HG03460 (cell line): Measurements from ENCODE around the gene PDZD2.
"Not testable (repeated sequence)": the region's sequence is repeated elsewhere in the genome, so short reads cannot be mapped to it uniquely, and the experiment has no call there.

Experiments used
- ATAC-seq: cut with Tn5 transposase; IDR thresholded peaks from one replicate; pipeline ENCODE4 v1.9.1; 2021; ENCODE audit not compliant: unreplicated experiment

PDZD2 gene

DNA sequence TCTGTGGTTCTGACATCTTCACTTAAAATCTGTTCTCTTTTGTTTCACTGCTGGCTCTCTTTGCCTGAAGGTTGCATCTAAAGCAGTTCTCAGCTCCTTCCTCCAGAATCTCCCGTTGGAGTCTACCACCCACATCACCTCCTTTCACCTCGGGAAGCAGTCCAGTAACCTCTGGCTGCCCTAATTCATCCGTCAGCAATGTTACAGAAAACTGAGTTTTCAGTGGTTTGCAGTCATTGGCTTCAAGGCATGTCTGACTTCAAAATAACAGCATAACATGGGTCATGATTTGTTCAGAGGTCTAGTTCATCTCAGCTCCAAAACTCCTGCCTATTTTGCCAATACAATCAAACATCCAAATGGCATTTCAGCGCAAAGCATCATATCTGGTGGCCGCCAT lies 427.5 kb downstream of the PDZD2 start:
- ATAC-seq, result no peak

DNA sequence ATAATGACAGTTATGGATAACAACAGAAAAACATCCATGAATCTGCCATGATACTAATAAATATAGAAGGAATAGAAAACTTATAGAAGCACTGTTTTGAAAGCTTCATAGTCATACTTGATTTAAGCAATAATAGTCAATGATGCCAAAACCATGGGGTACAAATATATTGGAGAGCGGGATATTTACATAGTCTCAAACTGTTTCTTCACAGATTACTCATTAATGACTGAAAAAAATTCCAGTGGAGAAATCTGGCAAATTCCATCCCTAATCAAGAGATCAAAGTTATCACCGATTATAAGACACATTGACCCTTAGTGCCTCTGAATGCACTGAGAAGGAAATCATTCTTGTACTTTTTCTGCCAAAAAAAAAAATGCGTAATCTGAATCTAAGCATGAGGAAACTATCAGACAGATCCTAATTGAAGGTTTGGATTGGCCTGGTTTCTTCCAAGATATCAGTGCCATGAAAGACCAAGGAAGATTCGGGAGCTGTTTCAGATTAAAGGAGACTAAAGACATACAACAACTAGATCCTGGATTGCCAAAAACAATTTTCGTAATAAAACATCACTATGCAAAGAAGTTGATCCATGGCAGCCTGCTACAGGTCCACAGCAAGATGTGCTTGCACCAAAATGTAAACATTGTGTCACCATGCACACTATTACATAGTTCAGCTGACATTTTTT lies 429.0 kb downstream of the PDZD2 start:
- no peak for ATAC-seq

DNA sequence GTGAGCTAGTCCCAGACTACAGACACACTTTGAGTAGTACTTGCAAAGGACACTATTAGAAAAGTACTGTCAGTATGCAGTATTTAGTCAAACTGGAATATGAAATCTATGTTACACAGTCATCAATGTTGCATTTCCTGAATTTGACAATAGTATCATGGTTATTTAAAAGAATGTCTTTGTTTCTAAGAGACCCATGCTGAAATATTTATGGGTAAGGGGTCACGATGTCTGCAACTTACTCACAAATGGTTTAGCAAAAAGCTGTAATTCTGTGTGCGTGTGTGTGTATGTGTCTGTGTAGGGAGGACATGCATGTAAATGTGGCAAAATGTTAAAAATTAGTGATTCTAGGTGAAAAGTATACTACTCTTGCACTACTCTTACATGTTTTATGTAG lies 429.6 kb downstream of the PDZD2 start:
- ATAC-seq, result no peak

DNA sequence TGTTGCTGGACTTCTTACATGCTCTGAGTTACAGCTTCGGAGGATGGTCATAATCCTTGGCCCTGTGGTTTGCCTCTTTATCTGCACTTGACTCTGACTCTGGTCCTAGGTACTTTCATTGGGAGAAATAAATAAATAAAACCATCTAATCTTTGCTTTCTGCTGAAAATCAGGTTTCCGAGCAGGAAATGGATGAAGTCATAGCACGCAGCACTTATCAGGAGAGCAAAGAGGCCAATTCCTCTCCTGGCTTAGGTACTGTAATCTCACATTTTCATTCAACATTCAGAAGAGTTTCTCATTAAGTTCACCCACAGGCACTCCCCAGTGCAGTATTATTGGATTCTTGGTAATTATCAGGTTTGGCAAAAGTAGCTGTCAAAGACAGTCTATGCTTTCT lies 430.5 kb downstream of the PDZD2 start:
- no peak for ATAC-seq

DNA sequence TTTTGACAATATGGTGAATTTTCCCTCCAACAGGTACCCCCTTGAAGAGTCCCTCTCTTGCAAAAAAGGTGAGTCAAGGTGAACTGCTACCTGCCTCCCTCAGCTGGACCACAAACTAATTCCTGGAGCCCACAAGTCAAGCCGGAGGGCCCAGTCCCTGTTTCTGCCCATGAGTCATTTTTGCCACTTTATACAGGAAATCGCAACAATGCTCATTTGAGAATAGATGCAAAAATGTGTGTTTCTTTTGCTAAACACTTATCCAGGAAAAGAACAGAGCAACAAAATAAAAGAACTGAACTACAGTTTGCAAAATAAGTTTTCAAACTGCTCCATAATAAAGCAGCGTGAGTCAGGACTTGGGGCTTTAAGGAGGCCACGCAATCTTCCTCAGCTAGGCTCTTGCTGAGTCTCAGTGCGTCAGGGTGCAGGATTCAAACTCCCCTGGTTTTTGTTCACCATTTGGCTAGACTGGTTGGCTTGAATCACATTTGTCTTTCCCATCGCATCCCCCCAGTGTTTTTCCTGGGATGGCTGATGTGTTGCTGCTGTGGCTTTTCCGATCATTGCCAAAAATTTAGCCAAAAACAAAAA lies 432.5 kb downstream of the PDZD2 start:
- no peak for ATAC-seq

DNA sequence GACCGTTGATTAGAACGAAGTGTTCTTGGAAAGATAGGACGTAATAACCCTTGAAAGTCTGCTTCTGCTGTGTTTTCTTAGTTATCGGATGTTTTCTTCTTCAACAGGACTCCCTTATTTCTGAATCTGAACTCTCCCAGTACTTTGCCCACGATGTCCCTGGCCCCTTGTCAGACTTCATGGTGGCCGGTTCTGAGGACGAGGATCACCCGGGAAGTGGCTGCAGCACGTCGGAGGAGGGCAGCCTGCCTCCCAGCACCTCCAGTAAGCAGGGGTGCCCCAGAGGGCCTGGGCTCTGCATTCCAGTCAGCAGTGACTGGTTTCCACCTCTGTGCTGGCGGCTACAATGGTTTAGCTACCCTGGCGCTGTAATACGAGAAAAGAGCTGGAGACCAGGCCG lies 433.1 kb downstream of the PDZD2 start:
- ATAC-seq, result no peak

DNA sequence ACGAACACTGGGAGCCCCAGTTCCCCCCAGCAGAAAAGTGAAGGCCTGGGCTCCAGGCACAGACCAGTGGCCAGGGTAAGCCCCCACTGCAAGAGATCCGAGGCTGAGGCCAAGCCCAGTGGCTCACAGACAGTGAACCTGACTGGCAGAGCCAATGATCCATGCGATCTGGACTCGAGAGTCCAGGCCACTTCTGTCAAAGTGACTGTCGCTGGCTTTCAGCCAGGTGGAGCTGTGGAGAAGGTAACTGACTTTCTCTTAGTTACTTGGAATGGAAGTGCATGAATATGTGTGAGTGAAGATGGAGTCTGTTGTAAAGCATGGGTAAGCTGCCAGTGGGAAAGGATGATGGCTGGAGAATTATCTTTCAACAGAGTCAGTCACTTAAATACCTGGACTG lies 435.5 kb downstream of the PDZD2 start:
- no peak for ATAC-seq

DNA sequence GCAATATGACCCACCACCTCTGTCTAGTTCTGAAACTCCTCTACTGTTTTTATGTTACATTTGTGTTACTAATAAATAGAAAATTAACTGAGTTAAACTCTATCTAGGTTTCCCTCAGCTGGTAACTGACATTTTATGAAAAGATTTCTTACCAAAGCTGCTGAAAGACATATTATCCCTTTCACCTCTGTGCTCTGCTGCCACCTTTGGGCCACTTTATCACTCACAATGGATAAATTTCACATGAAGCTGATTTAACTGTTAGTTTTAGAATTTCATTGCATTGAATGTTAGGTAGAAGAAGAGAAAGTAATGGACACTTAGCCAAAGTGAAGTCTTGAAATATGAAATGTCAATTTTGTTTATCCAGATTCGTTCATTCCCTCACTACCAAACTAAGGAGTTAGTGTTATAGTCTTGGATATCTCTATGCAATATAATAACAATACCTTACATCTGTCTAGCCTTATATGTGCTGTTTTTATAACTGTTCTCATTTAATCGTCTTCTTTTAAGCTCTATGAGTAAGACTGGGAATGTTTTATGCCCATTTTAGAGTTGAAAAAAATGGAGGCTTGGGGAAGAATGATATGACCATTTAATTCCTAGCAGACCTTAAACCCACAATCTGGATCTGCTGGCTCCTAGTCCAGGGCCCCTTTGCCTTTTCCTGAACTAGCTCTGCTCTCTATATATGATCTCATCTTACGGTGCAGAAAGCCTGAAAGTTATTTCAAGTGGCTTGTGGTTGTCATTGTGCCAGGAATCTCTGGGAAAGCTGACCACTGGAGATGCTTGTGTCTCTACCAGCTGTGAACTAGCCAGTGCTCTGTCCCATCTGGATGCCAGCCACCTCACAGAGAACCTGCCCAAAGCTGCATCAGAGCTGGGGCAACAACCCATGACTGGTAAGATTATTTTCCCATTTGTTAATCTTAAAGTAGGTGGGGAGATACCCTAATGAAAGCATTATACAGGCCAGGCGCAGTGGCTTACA lies 438.1 kb downstream of the PDZD2 start:
- no peak for ATAC-seq

DNA sequence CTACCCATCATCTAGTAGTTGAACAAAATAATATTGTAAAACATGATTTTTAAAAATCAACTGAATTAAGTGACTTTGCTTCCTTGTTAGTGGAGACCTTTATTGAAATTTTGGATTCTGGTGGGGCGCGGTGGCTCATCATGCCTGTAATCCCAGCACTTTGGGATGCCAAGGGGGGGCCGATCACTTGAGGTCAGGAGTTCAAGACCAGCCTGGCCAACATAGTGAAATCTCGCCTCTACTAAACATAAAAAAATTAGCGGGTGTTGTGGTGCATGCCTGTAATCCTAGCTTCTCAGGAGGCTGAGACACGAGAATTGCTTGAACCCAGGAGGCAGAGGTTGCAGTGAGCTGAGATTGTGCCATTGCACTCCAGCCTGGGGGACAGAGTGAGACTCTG lies 439.9 kb downstream of the PDZD2 start:
- ATAC-seq, result not testable (repeated sequence)

DNA sequence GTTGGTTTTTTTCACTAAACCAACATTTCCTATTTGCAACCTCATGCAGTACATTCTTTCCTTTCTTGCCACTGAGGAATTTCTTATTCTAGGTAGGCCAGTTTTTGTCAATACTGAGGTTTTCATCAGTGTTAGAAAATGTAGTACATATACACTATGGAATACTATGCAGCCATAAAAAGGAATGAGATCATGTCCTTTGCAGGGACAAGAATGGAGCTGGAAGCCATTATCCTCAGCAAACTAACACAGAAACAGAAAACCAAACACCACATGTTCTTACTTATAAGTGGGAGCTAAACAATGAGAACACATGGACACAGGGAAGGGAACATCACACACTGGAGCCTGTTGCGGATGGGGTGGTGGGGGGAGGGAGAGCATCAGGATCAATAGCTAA lies 441.6 kb downstream of the PDZD2 start:
- not testable (repeated sequence) for ATAC-seq

DNA sequence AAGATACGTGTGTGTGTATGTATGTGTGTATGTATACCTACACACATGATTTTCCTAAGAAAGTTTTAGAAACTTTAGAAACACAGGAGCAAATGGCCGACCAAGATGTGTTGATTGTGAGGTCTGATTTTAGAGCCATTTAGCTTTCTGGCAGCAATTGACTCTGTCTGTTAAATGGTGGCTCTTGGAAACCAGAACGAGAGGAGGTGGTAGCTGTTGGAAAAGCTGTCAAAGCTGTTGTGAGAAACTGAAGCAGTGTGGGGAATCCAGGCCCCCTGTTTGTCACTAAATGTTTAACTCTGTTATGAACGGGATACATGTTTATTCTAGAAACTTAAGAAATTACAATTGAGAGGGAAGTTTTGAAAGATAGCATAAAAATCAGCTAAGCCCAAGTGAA lies 443.8 kb downstream of the PDZD2 start:
- ATAC-seq, result no peak

DNA sequence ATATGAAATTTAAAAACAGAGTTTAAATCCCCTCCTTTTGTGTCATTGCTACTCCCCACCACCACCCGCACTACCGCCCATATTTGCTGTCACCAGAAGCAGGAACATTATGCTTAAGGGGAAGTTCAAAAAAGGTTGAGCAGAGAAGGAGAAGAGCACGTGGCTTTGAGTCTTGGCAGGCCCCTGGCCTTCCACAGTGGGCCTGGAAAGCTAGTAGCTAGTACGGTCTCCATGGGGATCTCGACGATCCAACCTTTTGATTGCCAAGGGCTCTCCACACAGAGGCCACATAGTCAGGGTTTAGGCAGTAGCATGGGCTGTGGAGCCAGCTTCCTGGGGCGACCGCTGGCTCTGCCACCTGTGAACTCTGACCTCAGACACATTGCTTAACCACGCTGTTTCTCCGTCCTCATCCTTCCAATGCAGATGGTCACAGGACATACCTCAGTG lies 445.1 kb downstream of the PDZD2 start:
- no peak for ATAC-seq

DNA sequence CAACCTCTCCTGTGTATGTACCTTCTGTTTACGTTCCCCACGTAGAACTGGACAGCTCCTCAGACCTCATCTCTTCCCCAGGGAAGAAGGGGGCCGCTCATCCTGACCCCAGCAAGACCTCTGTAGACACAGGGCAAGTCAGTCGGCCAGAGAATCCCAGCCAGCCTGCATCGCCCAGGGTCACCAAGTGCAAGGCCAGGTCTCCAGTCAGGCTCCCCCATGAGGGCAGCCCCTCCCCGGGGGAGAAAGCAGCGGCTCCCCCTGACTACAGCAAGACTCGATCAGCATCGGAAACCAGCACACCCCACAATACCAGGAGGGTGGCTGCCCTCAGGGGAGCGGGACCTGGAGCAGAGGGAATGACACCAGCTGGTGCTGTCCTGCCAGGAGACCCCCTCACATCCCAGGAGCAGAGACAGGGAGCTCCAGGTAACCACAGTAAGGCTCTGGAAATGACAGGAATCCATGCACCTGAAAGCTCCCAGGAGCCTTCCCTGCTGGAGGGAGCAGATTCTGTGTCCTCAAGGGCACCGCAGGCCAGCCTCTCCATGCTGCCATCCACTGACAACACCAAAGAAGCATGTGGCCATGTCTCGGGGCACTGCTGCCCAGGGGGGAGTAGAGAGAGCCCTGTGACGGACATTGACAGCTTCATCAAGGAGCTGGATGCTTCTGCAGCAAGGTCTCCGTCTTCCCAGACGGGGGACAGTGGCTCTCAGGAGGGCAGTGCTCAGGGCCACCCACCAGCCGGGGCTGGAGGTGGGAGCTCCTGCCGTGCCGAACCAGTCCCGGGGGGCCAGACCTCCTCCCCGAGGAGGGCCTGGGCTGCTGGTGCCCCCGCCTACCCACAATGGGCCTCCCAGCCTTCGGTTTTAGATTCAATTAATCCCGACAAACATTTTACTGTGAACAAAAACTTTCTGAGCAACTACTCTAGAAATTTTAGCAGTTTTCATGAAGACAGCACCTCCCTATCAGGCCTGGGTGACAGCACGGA lies 448.5 kb downstream of the PDZD2 start:
- ATAC-seq, result no peak

DNA sequence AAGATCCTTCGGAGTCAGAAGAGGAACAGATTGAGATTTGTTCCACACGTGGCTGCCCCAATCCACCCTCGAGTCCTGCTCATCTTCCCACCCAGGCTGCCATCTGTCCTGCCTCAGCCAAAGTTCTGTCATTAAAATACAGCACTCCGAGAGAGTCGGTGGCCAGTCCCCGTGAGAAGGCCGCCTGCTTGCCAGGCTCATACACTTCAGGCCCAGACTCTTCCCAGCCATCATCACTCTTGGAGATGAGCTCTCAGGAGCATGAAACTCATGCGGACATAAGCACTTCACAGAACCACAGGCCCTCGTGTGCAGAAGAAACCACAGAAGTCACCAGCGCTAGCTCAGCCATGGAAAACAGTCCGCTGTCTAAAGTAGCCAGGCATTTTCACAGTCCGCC lies 449.3 kb downstream of the PDZD2 start:
- no peak for ATAC-seq

DNA sequence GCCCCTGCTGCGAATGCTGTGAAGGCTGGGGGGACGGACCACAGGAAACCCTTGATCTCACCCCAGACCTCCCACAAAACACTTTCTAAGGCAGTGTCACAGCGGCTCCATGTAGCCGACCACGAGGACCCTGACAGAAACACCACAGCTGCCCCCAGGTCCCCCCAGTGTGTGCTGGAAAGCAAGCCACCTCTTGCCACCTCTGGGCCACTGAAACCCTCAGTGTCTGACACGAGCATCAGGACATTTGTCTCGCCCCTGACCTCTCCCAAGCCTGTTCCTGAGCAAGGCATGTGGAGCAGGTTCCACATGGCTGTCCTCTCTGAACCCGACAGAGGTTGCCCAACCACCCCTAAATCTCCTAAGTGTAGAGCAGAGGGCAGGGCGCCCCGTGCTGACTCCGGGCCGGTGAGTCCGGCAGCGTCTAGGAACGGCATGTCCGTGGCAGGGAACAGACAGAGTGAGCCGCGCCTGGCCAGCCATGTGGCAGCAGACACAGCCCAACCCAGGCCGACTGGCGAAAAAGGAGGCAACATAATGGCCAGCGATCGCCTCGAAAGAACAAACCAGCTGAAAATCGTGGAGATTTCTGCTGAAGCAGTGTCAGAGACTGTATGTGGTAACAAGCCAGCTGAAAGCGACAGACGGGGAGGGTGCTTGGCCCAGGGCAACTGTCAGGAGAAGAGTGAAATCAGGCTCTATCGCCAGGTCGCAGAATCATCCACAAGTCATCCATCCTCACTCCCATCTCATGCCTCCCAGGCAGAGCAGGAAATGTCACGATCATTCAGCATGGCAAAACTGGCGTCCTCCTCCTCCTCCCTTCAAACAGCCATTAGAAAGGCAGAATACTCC lies 450.4 kb downstream of the PDZD2 start:
- no peak for ATAC-seq

DNA sequence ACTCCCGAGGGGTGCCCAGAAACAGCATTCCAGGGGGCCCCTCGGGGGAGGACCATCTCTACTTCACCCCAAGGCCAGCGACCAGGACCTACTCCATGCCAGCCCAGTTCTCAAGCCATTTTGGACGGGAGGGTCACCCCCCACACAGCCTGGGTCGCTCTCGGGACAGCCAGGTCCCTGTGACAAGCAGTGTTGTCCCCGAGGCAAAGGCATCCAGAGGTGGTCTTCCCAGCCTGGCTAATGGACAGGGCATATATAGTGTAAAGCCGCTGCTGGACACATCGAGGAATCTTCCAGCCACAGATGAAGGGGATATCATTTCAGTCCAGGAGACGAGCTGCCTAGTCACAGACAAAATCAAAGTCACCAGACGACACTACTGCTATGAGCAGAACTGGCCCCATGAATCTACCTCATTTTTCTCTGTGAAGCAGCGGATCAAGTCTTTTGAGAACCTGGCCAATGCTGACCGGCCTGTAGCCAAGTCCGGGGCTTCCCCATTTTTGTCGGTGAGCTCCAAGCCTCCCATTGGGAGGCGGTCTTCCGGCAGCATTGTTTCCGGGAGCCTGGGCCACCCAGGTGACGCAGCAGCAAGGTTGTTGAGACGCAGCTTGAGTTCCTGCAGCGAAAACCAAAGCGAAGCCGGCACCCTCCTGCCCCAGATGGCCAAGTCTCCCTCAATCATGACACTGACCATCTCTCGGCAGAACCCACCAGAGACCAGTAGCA lies 451.3 kb downstream of the PDZD2 start:
- no peak for ATAC-seq

DNA sequence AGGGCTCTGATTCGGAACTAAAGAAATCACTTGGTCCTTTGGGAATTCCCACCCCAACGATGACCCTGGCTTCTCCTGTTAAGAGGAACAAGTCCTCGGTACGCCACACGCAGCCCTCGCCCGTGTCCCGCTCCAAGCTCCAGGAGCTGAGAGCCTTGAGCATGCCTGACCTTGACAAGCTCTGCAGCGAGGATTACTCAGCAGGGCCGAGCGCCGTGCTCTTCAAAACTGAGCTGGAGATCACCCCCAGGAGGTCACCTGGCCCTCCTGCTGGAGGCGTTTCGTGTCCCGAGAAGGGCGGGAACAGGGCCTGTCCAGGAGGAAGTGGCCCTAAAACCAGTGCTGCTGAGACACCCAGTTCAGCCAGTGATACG lies 451.8 kb downstream of the PDZD2 start:
- ATAC-seq, result no peak

DNA sequence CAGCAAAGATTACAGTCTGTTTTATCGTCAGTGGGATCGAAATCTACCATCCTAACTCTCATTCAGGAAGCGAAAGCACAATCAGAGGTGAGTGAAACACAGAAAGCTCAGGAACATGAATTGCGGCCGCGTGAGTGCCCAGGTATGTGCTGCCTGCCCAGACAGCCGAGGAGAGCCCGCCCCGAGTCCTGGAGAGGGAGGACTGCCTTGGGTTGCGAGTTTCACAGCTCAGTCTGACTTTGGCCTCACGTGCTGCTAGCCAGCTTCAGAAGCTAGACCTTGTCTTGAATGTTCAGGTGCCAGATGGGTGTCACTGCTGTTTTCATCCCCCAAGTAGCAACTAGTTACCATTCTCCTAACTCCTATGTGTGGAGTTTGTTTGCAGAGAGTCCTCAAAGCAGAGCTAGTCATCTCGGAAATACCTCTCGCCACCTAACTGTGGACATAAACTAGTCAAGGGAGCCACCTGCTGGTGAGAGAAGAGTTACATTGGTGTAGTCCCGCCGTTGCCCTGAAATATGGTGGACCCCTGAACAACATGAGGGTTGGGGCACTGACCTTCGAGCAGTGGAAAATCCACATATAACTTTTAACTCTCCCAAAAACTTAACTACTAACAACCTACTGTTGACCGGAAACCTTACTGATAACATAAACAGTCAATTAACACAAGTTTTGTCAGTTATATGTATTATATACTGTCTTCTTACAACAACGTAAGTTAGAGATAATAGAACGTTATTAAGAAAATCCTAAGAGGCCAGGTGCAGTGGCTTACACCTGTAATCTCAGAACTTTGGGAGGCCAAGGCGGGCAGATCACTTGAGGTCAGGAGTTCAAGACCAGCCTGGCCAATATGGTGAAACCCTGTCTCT lies 454.2 kb downstream of the PDZD2 start:
- ATAC-seq, result peak; percentile 87
